ENCODE data around the gene AFAP1.
"Not testable (repeated sequence)": the region's sequence is repeated elsewhere in the genome, so short reads cannot be mapped to it uniquely, and the experiment has no call there.

The AFAP1 gene

GRCh38 chr4:7944599-7945220, 5.0 kb upstream of the AFAP1 start:
- no peak for DNase-seq

- not testable (repeated sequence) for DNase-seq
Measured at GRCh38 chr4:7943688-7944087, 4.0 kb upstream of the AFAP1 start.

DNA sequence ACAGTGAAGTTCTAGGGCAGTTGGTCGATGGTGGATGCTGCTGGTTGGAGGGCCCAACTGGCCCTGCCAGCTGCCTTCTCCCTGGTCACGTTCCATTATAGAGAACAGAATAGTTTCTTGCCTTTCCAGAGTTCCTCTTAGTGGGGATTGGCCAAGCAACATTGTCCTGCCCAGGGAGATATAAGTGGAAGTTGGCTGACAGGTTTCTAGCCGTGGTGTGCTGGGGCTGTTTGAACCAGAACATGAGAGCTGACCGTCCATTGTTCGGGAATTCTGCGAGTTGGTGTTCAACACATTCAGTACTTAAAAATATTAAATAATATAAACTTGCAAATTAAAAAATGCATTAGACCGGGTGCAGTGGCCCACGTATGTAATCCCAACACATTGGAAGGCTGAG, 3.5 kb upstream of the AFAP1 start:
- DNase-seq = no peak

- no peak for DNase-seq
Measured at GRCh38 chr4:7941965-7942496, 2.4 kb upstream of the AFAP1 start.

- no peak for DNase-seq
Measured at GRCh38 chr4:7941111-7941964, 1.7 kb upstream of the AFAP1 start.

GRCh38 chr4:7938609-7939376, 868 bp downstream of the AFAP1 start:
- no peak for DNase-seq

GRCh38 chr4:7938266-7938608, 1.4 kb downstream of the AFAP1 start:
- no peak for DNase-seq

DNA sequence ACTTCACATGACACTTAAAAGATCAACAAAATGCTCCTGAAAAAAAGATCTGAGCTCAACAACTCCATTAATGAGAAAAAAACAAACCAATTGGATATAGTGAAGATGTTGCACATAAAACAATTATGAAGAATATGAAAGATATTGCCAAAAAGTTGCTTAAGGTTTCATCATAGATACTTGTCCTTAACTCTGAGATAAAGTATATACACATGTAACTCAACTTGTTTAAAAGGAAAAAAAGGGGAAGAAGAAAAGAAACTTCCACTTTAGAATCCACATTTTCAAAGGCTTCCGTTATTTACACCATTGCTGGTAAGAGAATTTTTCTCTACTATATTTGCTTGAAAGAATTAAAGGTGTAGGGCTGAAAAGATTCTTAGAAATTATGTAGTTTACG, 2.7 kb downstream of the AFAP1 start:
- DNase-seq = no peak

DNA sequence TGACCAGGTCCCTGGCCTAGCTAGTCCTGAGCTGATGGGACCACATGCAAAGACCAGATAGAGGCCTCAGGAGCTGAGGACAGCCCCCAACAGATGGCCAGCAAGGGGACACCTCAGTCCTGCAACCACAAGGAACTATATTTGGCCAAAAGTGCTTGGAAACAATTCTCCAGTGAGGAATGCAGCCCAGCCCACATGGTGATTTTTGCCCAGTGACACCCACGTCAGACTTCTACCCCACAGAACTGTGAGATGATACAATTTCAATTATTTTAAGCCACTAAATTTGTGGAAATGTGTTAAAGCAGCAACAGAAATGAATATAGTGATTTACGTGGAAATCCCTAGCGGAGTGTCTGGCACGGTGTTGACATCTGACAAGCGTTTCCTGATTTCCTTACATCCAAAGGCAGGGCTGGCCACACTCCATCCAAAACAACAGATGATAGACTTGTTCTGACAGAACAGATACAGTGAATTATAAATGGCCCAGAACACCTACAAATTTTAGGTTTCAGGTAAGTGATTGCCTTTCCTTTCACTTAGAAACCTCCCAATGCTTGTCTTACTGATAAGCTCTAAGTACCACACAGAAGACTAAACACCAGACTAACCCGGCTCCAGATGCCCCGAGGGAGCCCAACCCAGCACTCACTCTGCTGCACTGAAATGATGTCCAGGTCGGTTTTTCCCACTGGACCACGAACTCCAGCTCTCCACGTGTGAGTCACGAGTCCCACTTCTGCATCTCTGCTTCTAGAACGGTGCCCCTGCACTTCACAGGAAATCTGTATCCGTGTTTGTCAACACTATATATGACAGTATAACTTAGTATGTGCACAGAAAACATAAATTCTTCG, 5.8 kb downstream of the AFAP1 start:
- DNase-seq = no peak

GRCh38 chr4:7932287-7932686, 7.4 kb downstream of the AFAP1 start:
- no peak for DNase-seq

GRCh38 chr4:7929118-7929951, 10.3 kb downstream of the AFAP1 start:
- no peak for DNase-seq

DNA sequence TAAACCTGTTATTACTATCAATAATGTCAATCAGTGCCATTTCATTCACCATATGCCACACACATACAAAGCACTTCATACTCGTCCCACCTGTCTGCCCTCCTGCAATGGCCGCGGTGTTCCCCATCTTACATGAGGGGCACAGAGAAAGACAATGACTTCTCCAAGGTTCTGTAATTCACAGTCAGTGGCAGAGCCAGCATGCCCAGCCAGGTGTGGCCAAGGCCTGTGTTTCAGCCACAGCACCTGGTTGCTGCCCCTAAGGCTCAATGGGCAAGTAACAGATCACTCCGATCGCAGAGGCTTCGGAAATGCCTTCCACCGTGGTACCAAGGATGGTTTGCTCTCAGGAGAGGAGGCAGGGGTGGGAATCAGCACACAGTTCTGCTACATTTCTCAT, 10.9 kb downstream of the AFAP1 start:
- no peak for DNase-seq

DNA sequence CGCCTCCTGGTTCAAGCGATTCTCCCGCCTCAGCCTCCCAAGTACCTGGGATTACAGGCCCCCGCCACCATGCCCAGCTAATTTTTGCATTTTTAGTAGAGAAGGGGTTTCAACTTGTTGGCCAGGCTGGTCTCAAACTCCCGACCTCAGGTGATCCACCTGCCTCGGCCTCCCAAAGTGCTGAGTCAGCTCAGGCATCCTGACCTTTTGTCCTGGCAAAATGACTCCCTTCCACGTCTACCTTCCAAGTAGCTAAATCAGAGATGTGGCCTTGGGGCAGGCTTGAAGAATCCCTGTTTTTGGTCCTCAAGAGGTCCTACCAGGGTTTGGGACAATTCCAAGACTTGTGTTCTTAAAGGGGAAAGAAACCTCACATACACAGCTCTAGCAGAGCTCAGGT, 12.8 kb downstream of the AFAP1 start:
- no peak for DNase-seq

DNA sequence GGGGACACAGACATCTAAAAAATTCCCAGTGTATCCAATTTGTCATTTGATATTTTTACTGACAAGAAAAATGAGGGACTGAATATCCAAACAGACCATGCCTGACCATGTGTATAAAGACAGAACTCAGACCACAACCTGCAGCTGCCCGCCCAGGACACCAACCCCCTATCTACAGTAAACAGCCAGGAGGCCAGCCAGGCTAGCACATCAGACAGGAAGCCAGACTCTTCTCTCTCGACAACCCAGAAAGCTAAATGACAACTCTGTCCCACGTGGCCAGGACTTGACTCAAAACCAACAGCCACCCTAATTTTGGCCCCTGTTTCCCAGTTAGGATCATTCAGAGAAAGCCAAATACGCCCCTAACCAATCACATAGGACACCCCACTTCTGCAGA, 15.1 kb downstream of the AFAP1 start:
- no peak for DNase-seq

- DNase-seq = no peak
Measured at GRCh38 chr4:7924163-7924562, 15.5 kb downstream of the AFAP1 start.

DNA sequence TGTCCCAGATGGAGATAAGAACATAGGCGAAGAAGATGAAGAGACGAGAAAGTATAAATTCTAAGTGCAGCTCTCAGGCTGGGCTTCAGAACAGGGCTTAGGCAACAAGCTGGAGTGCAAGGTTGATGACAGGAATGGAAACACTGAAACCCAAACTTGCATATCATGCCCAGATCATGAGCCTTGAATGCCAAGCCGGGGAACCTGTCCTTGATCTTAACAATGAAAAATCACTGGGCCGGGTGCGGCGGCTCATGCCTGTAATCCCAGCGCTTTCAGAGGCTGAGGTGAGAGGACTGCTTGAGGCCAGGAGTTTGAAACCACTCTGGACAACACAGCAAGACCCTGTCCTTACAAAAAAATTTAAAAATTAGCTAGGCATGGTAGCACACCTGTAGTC, 17.2 kb downstream of the AFAP1 start:
- DNase-seq = no peak

DNA sequence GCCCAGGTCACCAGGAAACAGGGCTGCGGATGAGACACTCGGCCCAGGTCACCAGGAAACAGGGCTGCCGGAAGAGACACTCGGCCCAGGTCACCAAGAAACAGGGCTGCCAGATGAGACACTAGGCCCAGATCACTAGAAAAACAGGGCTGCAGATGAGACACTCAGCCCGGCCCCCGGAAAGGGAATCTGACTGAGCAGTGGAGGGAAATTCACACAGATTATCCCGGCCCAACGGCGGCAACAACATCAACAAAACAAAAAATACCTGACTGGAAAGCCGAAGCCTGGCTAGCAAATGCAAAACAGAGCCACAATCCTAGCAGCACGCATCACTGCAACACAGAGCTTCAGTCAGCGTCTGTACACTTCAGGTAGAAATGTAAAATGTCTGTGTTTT, 20.7 kb downstream of the AFAP1 start:
- DNase-seq = no peak

DNA sequence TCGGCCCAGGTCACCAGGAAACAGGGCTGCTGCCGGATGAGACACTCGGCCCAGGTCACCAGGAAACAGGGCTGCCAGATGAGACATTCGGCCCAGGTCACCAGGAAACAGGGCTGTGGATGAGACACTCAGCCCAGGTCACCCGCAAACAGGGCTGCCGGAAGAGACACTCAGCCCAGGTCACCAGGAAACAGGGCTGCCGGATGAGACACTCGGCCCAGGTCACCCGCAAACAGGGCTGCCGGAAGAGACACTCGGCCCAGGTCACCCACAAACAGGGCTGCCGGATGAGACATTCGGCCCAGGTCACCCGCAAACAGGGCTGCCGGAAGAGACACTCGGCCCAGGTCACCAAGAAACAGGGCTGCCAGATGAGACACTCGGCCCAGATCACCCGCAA, 21.5 kb downstream of the AFAP1 start:
- DNase-seq = not testable (repeated sequence)

GRCh38 chr4:7917669-7918068, 22.0 kb downstream of the AFAP1 start:
- DNase-seq = no peak

DNA sequence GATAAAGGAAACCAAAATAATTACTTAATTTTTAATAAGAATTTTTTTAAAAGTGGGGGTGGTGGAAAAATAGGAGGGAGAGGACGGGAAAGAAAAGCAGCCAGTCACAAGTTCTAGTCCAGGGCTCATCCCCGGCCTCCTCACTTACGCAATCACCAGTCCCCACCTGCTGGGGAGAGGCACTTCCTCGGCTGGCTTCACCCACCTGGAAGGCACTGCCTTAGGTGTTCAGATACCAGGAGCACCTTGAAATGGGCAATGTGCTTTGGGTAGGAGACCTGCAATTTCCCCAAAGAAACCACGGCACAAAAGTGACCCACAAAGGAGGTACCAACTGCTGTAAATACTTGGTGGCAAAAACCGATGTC, 23.8 kb downstream of the AFAP1 start:
- DNase-seq = no peak

GRCh38 chr4:7912826-7913225, 26.8 kb downstream of the AFAP1 start:
- no peak for DNase-seq
